Placental epithelial cell (primary cell): ENCODE data around the gene DOLPP1. TPM values are rescaled to one million over a fixed set of nuclear protein-coding genes. Genes with fewer than 3 reads are reported as not detected.

Source experiments
- total RNA-seq: library from RNA; depleted of rRNA; stranded (reverse); fragments of >200 nt; gene quantifications from 2 replicates; pipeline ENCODE4 v1.2.3, GENCODE V29; 2012

The DOLPP1 gene
- 7.9 and 11.9 TPM in 2 replicates for total RNA-seq

GRCh38 chr9:129080601-129081387 is at the start of gene DOLPP1:
DOLPP1 (plus strand) TSS chr9:129081111; CDS start chr9:129081132, 21 bp downstream.

DNA sequence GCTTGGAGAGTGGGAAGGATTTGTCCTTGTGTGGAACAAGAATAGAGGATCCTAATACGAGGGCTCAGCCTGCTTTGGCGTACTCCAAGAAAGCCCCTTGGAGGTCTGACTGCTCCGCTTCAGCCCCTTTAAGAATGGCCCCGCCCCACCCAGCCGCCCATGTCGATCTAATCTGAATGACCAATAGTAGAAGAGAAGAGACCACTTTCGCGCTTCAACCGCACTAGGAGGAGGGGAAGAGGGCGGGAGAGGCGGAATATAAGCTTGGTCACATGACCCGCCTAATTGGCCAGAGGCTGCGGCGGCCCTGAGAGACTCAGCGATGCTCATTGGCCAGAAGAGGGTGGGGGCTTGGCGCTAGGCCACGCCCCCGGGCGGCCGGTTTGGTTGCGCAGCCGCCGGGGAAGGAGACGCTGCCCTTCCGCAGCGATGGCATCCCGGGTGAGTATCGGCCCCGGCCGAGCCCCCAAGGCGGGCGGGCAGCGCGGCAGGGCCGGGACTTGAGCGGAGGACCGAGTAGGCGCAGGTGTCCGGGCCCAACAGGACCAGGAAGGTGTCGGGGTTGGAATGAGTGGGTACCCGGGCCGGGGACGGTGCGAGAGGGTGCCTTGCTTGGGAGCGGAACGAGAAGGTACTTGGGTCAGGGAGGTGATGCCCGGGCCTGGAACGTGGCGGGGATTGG is 44.5 kb upstream of the DOLPP1 start, which contains the start of gene MIGA2:
Gene MIGA2 (plus strand): TSS at position 386 of the 682 bp plus-strand sequence. CDS start 3,969 bp downstream, outside the sequence.

DNA sequence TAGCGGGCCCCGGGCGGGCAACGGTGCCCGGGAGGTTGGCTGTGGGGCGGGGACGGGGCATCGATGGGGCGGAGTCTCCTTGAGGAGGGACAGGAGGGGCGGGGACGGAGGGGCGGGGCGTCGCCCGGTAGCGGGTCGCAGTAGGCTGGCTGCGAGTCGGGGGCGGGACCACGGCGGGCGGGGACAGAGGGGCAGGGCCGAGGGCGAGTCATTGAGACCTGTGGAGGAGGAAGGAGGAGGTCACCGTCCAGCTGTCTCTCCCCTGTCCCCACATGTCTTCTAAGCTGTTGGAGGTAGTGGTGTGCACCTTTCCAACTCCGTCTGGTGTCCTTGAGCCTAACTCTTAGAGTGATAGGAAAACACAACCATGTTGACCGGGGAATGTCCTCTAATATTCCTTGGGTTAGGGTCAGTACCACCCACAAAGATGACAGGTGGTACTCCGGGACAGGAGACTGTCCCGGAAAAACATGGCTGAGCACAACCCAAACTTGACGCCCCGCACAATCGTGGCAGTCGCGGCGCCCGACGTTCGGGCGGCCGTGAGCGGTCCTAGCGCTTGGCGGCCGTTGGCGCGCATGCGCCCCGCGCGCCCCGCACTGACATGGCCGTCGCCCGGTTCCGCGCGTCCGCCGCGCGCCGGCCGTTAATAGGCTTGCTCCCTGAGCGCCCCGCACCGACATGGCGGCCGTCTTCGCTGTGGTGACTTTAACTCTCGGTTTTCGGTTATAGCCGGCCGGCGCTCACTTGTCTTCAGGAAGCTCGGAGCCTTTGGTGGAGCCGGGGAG is 30.0 kb downstream of the DOLPP1 start, which contains the start of the genes CRAT and PTPA:
Gene CRAT (minus strand): TSS at position 54 of the 788 bp plus-strand sequence. CDS start 284 bp downstream, outside the sequence.
Gene PTPA (plus strand): TSS at position 676 of the 788 bp plus-strand sequence. CDS start 186 bp downstream, outside the sequence.

Other genes with a start within 250 kb of the DOLPP1 start
- gene KYAT1, start 199.2 kb upstream of the DOLPP1 start, total RNA-seq = 3.6 and 5.1 TPM in 2 replicates
- 27.5 and 36.5 TPM in 2 replicates for gene LRRC8A, start 199.0 kb upstream of the DOLPP1 start, total RNA-seq
- 6.2 and 33.4 TPM in 2 replicates for gene PHYHD1, start 160.1 kb upstream of the DOLPP1 start, total RNA-seq
- gene DOLK, start 133.5 kb upstream of the DOLPP1 start, total RNA-seq = 13.0 and 29.9 TPM in 2 replicates
- gene NUP188, start 133.4 kb upstream of the DOLPP1 start, total RNA-seq = 22.4 and 33.9 TPM in 2 replicates
- 72.0 and 138 TPM in 2 replicates for gene SH3GLB2, start 52.8 kb upstream of the DOLPP1 start, total RNA-seq
- gene MIGA2, start 44.5 kb upstream of the DOLPP1 start, total RNA-seq = 23.6 and 30.3 TPM in 2 replicates
- gene CRAT, start 29.7 kb downstream of the DOLPP1 start, total RNA-seq = 32.0 and 40.0 TPM in 2 replicates
- 70.7 and 94.2 TPM in 2 replicates for gene PTPA, start 30.3 kb downstream of the DOLPP1 start, total RNA-seq
- gene IER5L, start 97.2 kb downstream of the DOLPP1 start, total RNA-seq = 18.1 and 29.9 TPM in 2 replicates